ENCODE results near the gene SELENON.

DNA sequence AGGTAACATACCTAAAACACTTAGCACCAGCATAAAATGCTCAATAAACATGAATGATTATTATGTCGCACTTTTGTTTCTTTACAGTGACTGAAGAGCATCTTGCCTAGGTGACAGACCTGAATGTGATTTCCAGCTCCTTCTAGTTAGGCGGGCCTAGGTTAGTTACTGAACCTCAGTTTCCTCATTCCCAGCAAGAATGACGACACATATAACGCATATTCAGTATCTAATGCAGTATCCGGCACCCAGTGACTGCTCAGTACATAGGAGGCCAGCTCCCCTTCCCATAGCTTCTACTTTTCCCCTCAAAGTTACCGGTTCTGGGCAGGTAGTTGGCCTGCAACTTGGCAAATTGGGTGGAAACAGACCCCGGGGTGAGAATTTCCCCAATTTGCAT is 58.5 kb downstream of the SELENON start:
- TF ChIP-seq, protein P1, sequence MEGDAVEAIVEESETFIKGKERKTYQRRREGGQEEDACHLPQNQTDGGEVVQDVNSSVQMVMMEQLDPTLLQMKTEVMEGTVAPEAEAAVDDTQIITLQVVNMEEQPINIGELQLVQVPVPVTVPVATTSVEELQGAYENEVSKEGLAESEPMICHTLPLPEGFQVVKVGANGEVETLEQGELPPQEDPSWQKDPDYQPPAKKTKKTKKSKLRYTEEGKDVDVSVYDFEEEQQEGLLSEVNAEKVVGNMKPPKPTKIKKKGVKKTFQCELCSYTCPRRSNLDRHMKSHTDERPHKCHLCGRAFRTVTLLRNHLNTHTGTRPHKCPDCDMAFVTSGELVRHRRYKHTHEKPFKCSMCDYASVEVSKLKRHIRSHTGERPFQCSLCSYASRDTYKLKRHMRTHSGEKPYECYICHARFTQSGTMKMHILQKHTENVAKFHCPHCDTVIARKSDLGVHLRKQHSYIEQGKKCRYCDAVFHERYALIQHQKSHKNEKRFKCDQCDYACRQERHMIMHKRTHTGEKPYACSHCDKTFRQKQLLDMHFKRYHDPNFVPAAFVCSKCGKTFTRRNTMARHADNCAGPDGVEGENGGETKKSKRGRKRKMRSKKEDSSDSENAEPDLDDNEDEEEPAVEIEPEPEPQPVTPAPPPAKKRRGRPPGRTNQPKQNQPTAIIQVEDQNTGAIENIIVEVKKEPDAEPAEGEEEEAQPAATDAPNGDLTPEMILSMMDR (IDR thresholded peaks at IDR 0.05): no peak
- no peak for TF ChIP-seq EP300 (IDR thresholded peaks at IDR 0.05)

Data from suprapubic skin (tissue), 3 donors.